Esophagus muscularis mucosa (tissue), 3 donors: ENCODE results near the gene GET4.

Experiments used
- POLR2A ChIP-seq: fragments of 450-650 bp; IDR thresholded peaks from one replicate; pipeline ENCODE4 v1.6.1; 2017; ENCODE audit warnings: antibody characterized with exemption, moderate library complexity, mild to moderate bottlenecking, low read depth
- TF ChIP-seq, protein P1 (sequence below), 3 experiments: fragments of 200-600 bp in 2 of 3; fragments of 450-650 bp in 1 of 3; sonication (generic) in 2 of 3; IDR thresholded peaks; one replicate each; pipeline ENCODE4 v1.5.1; 2017 to 2019; ENCODE audit warnings: antibody characterized with exemption in 3 of 3, mild to moderate bottlenecking in 2 of 3, moderate library complexity in 1 of 3

DNA sequence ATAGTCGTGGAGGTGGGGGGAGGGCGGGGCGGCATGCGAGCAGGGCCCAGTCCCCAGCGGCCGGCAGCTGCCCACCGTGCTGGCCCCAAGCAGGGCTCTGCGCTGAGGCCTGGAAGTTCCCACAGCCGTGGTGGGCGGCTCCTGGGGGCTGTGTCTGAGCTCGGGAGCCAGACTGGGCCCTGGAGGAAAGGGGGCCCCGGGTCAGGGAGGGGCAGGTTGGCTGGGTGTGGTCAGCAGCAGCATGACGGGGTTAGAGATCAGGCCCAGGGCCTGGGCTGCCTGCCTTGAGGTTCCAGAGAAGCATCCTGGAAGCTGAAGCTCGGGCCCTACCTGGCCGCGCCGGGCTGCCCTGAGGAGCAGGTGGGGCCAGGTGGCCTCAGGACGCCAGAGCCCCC lies 22.1 kb downstream of the GET4 start:
- TF ChIP-seq, protein P1, sequence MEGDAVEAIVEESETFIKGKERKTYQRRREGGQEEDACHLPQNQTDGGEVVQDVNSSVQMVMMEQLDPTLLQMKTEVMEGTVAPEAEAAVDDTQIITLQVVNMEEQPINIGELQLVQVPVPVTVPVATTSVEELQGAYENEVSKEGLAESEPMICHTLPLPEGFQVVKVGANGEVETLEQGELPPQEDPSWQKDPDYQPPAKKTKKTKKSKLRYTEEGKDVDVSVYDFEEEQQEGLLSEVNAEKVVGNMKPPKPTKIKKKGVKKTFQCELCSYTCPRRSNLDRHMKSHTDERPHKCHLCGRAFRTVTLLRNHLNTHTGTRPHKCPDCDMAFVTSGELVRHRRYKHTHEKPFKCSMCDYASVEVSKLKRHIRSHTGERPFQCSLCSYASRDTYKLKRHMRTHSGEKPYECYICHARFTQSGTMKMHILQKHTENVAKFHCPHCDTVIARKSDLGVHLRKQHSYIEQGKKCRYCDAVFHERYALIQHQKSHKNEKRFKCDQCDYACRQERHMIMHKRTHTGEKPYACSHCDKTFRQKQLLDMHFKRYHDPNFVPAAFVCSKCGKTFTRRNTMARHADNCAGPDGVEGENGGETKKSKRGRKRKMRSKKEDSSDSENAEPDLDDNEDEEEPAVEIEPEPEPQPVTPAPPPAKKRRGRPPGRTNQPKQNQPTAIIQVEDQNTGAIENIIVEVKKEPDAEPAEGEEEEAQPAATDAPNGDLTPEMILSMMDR (IDR thresholded peaks at IDR 0.05): no peak
- no peak for TF ChIP-seq POLR2A
